NOMO-1 (cell line): ENCODE measurements around the gene NR3C2.
"Not testable (repeated sequence)": the region's sequence is repeated elsewhere in the genome, so short reads cannot be mapped to it uniquely, and the experiment has no call there.

Source experiments
- DNase-seq, 2 experiments: peaks; one replicate each; lab custom pipeline; 2025; ENCODE audit not compliant: unreplicated experiment in 2 of 2; lab: John Stamatoyannopoulos, UW

Gene NR3C2

GRCh38 chr4:148182230-148182911, 259.8 kb downstream of the NR3C2 start:
- no peak for DNase-seq

GRCh38 chr4:148173397-148174017, 268.7 kb downstream of the NR3C2 start:
- DNase-seq, result no peak

GRCh38 chr4:148171596-148171995, 270.6 kb downstream of the NR3C2 start:
- DNase-seq, result no peak

GRCh38 chr4:148170408-148171365, 271.5 kb downstream of the NR3C2 start:
- DNase-seq, result no peak

GRCh38 chr4:148166132-148166591, 276.1 kb downstream of the NR3C2 start:
- no peak for DNase-seq

GRCh38 chr4:148164557-148164956, 277.7 kb downstream of the NR3C2 start:
- no peak for DNase-seq

GRCh38 chr4:148162991-148163390, 279.2 kb downstream of the NR3C2 start:
- DNase-seq, result no peak

GRCh38 chr4:148162519-148162918, 279.7 kb downstream of the NR3C2 start:
- no peak for DNase-seq

GRCh38 chr4:148161601-148162000, 280.6 kb downstream of the NR3C2 start:
- no peak for DNase-seq

- DNase-seq, result no peak
Measured at GRCh38 chr4:148159793-148160192, 282.4 kb downstream of the NR3C2 start.

- DNase-seq, result no peak
Measured at GRCh38 chr4:148154769-148155168, 287.4 kb downstream of the NR3C2 start.

- no peak for DNase-seq
Measured at GRCh38 chr4:148152868-148153625, 289.2 kb downstream of the NR3C2 start.

GRCh38 chr4:148151806-148152205, 290.4 kb downstream of the NR3C2 start:
- DNase-seq, result no peak

- no peak for DNase-seq
Measured at GRCh38 chr4:148145475-148145874, 296.7 kb downstream of the NR3C2 start.

- no peak for DNase-seq
Measured at GRCh38 chr4:148143174-148143573, 299.0 kb downstream of the NR3C2 start.

GRCh38 chr4:148141501-148141900, 300.7 kb downstream of the NR3C2 start:
- no peak for DNase-seq

GRCh38 chr4:148126825-148127224, 315.4 kb downstream of the NR3C2 start:
- DNase-seq, result no peak

- no peak for DNase-seq
Measured at GRCh38 chr4:148124512-148124911, 317.7 kb downstream of the NR3C2 start.

- not testable (repeated sequence) for DNase-seq
Measured at GRCh38 chr4:148123161-148123560, 319.1 kb downstream of the NR3C2 start.

GRCh38 chr4:148120216-148120615, 322.0 kb downstream of the NR3C2 start:
- DNase-seq, result no peak

GRCh38 chr4:148118633-148119032, 323.6 kb downstream of the NR3C2 start:
- no peak for DNase-seq
